HG03175 (cell line): ENCODE data around the gene EIF4E1B.

Experiments
- ATAC-seq: cut with Tn5 transposase; IDR thresholded peaks from one replicate; pipeline ENCODE4 v1.9.1; 2021; ENCODE audit warnings: mild to moderate bottlenecking, moderate library complexity; ENCODE audit not compliant: unreplicated experiment

The EIF4E1B gene

GRCh38 chr5:176625966-176626875, 4.3 kb upstream of the EIF4E1B start:
- no peak for ATAC-seq

DNA sequence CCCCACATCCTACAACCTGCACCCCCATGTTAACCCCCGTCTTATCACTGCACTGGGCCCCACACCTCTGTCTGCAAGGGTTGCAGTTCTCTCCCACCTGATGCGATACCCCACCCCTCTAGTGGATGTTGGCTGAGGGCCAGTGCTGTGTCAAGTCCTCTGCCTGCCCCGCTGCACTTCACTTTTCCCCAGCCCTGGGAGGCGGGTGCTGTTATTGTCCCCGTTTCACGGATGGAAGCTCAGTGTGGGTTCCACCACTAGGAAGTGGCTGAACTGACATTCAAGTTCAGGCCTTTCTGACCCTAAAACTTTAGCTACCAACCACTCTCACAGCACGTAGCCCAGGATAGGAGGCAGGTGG, 3.6 kb upstream of the EIF4E1B start:
- no peak for ATAC-seq

DNA sequence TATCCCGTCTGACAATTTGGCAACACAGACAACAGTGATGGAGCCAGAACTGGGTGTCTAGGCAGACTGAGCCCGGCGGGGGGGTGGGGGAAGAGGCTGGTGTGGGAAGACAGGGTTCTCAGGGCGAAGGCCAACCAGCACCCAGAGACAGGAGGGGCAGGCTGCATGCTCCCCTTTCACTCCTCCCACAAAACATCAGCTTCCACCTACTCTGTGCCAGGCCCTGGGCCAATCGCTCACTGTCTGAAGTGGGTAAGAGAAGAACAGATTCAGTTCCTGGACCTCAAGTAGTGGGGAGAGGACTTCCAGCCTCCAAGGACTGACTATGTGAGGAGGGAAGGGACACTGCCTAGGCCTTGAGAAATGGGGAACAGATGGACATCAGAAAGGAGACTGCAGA, 2.9 kb upstream of the EIF4E1B start:
- no peak for ATAC-seq

- no peak for ATAC-seq
Observed at GRCh38 chr5:176628406-176629228, 1.9 kb upstream of the EIF4E1B start.

DNA sequence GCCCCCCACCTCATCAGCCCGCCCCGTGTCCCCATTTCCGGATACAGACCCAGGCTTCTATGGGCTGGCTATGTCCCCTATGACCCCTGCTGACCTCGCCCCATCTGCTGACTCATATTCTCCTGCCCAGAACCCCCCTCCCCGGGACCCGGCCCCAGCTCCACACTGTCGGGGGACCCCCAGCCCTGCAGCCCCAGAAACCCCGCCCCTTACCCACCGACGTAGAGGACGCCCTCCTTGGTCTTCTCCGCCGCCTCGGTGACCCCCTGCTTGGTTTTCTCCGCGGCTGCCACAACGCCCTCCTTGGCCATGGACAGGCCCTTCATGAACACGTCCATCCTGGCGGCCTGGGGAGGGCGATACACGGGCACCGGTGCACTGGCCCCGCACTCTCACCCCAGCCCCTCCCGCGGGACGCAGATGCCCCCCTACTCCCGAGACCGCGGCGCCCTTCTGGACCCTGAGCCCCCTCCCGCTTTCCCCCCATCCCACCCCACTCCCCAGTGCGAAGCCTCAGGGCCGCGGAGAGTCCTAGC, 1.1 kb upstream of the EIF4E1B start:
- ATAC-seq: no peak

DNA sequence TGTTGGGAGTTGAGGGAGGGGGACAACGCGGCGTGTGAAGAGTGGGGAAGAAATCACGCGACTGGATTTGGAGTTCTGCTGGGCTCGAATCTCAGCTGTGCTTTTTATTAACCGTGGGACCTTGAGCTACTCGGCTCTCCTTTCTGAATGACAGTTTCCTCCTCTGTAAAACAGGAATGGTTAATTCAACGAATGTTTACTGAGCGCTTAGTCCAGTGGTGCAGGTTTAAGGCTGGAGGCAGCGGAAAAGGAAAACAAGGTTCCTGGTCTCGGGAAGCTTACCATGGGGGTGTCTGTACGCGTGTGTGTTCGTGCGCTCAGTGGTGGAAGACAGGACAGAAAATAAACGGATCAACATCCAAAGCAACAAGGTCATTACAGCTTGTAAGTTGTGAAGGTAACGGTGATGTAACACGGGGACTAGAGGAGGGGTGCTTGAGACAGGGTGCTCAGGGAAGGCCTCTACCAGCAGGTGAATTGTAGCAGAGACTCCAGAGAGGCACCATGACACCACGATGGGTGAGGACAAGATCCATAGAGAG, 277 bp downstream of the EIF4E1B start:
- ATAC-seq: no peak

DNA sequence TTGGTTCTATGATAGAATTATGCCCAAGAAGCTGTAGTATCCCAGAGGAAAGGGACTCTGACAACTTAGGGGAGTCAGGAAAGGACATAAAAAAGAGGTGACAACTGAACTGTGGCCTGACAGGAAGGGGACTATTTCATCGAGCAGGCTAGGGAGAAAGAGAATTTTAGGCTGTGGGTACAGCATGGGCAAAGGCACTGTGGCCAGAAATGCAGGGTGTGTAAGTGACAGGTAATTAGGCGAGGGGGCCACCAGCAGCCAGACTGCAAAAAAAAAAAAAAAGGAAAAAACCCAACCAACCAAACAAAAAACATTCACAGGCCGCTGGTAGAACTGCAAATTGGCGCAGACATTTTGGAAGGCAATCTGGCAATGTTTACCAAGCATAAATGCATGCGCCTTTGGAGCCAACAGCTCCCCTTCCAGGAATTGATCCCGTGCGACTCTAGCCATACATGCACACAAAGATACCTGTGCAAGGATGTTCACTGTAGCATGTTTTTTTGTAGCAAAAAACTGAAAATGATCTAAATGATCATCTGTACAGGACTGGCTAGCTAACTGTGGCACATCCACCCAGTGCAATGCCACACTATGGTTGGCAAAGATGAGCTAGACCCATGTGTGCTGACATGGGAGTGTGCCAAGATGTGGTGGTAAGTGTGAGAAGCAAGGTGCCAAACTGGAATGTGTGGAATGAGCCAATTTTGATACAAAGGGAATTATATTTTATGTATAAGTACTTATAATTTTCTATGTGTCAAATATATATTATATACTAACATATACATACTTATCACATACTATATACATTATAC, 1.1 kb downstream of the EIF4E1B start:
- ATAC-seq: no peak

DNA sequence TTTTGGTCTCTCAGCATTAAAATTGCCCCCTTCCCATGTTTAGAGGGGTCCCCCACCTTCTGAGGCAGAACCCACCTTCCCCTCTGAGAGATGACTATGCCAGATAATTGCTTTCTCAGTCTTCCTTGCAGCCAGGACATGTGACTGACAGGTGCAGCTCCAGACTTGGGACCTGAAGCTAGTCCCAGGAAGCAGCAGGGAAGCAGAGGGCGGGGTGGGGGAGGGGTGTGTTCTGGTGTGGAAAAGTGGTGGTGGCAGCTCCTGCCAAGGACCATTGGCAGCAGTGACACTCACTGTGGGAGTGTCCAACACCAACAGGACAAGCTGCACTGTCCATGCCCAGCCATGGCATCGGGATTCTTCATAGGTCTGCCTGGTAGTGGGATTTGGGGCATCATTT, 2.3 kb downstream of the EIF4E1B start:
- ATAC-seq: no peak

DNA sequence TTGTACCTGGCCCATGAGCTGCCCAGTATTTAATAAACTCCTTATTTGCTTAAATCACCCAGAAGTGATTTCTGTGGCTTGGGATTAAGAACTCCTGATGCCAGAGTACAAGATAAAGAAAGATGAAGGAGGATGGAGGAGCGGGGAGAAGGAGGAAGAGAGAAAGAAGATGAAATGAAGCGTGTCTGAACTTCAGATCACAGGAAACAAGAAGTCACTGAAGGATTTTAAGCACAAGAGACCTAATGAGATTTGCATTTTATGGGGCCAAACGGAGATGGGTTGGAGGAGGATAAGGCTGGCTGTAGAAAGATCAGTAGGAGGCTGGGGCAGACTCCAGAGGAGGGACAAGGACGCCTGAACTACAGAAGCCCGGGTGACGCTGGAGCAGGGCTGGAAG, 3.1 kb downstream of the EIF4E1B start:
- no peak for ATAC-seq

- ATAC-seq: no peak
Observed at GRCh38 chr5:176636426-176636825, 6.0 kb downstream of the EIF4E1B start.

DNA sequence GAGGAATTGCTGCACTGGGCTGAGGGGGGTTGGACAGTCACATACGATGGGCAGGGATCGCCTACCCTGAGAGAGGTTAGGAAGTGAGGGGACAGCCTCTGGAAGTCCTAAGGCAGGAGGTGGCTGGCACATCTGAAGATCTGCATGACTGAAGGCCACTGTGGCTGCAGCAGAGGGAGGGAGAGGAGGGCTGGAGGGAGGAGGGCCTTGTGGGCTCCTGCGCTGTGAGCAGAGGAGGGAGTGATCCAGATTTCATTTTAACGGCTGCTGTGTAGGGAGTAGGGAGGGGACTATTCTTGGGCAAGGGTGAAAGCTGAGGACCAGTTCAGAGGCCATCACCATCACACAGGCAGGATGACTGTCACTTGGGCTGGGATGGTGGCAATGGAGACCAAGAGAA, 7.1 kb downstream of the EIF4E1B start:
- ATAC-seq: no peak

- ATAC-seq: no peak
Observed at GRCh38 chr5:176638437-176638836, 8.0 kb downstream of the EIF4E1B start.

- no peak for ATAC-seq
Observed at GRCh38 chr5:176639208-176639607, 8.7 kb downstream of the EIF4E1B start.

DNA sequence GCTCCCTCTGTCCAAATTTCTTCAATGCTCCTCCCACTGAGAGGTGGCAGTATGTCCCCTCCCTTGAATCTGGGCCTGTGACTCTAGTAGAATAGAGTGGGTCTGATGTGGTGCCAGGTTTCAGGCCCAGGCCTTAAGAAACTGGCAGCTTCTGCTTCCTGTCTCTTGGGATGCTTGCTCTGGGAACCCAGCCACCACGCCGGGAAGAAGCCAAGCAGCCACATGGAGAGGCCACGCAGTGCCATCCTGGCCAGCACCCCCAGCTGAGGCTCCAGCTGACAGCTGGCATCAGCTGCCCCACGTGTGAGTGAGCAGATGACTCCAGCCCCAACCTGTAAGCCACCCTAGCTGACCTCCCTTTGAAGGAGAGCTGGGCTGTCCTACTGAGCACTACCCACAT, 9.5 kb downstream of the EIF4E1B start:
- ATAC-seq: no peak

DNA sequence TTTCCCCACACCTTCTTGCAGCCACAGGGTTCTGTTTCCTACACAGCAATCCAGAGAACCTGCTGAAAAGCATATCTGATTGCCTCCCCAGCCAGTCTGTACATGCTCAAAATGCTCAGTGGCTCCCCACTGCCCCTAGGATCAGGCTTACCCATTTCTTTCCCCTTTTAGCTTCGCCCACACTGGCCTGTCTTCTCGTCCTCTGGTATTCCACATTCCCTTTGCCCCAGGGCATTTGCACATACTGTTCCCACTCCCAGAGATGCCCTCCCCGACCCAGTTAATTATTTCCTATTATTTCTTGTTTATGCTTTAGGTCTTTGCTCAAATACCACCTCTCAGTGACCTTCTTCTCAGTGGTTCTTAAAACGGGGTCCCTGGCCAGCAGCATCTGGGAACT, 10.1 kb downstream of the EIF4E1B start:
- no peak for ATAC-seq

DNA sequence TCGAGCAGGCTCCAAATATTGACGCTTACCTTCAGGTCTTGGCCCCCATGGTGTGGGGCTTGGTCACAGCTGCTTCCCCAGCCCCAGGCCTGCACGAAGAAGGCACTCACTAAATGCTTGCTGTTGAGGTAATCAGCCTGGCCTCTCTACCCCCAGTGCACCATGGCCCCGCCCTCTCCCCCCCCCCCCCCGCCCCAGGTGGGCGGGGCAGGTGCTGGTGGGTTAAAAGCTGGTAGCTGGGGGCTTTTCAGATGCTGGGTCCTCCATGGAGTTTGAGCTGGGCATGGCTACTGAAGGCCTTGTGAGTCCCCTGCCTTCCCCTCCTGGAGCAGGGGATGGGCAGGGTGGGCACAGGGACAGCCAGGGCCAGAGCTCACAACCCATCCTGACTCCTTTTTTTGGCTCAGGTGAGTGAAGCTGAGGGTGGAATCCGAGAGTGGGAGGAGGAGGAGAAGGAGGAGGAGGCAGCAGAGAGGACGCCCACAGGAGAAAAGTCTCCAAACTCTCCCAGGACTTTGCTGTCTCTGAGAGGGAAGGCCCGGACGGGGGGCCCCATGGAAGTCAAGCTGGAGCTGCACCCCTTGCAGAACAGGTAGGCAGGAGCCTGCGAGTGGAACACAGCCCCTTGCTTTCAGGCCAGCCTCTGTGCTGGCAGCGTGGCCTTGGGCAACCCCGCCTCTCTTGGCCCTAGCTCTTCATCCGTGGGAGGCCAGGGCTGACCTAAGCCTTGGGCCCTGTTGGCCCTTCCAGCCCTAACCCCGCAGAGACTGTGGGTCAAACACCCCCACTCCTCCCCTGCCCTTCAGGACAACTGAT, 12.4 kb downstream of the EIF4E1B start:
- ATAC-seq: no peak

DNA sequence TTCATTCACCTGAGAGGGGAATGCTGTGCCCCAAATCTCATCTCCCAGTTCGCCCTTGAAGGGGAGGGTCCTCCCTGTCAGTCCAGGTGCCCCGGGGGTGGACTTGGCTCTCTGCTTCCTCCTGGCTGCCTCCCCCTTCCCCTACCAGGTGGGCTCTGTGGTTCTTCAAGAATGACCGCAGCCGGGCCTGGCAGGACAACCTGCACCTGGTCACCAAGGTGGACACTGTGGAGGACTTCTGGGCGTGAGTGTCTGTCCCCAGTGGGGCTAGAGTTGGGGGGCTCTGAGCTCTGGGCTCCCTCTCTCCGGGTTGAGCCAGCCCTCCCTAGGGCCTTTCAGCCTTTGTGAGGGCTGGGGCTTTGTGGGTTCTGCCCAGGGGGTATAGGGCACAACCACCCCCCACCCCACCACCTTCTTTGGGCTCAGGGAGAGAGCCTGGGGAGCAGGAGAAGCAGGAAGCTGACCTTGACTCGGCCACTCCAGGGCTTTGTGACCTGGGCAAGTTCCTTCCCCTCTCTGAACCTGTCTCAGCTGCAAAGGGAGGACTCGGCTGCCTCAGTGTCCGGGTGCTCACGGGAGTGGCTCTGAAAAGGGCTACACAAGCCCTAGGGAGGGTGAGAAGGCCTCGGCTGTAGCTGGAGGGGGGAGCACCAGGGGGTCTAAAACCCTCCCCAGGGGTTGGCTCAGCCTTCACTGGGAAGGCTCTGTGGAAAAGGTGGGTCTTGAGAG, 13.2 kb downstream of the EIF4E1B start:
- no peak for ATAC-seq

GRCh38 chr5:176644294-176644693, 13.8 kb downstream of the EIF4E1B start:
- ATAC-seq: no peak
